Epithelial cell of alveolus of lung (primary cell): ENCODE measurements around the gene MRS2. TPM values are rescaled to one million over a fixed set of nuclear protein-coding genes. Genes with fewer than 3 reads are reported as not detected.

ENCODE experiments used
- total RNA-seq: library from RNA; depleted of rRNA; stranded (reverse); fragments of >200 nt; gene quantifications from 2 replicates; pipeline ENCODE4 v1.2.1, GENCODE V29; 2015

MRS2 gene
- 18.9 and 19.4 TPM in 2 replicates for total RNA-seq

GRCh38 chr6:24402697-24403500, at the start of gene MRS2:
TSS of gene MRS2 (plus strand) at chr6:24402936. CDS start at chr6:24403047, 111 bp downstream.

GRCh38 chr6:24357336-24358218, 45.2 kb upstream of the MRS2 start, which contains the start of gene DCDC2:
TSS of gene DCDC2 (minus strand) at chr6:24358059. CDS start at chr6:24357750, 309 bp downstream.

Other genes starting within 250 kb of the MRS2 start
- gene DCDC2, start 44.9 kb upstream of the MRS2 start, total RNA-seq, result not detected in 2 replicates
- gene GPLD1, start 86.6 kb downstream of the MRS2 start, total RNA-seq, result 0.26 TPM in 1 of 2 replicates, not detected in the other
- 0.64 and 0.91 TPM in 2 replicates for gene ALDH5A1, start 92.0 kb downstream of the MRS2 start, total RNA-seq
- not detected in 2 replicates for gene KIAA0319, start 243.3 kb downstream of the MRS2 start, total RNA-seq